ENCODE measurements around the gene CDCP2.
A peak's percentile ranks its signal among the peaks of the same experiment; 100 is the strongest.
"Not testable (repeated sequence)": the region's sequence is repeated elsewhere in the genome, so short reads cannot be mapped to it uniquely, and the experiment has no call there.

The CDCP2 gene

GRCh38 chr1:54168206-54168965 lies 15.6 kb upstream of the CDCP2 start:
- DNase-seq (ENCODE audit: low spot score) = no peak

- DNase-seq (ENCODE audit: low spot score) = peak; percentile 21
These were observed 14.8 kb upstream of the CDCP2 start for GRCh38 chr1:54167422-54168139.

GRCh38 chr1:54166357-54166756 lies 13.6 kb upstream of the CDCP2 start:
- DNase-seq (ENCODE audit: low spot score) = not testable (repeated sequence)

GRCh38 chr1:54165146-54165545 lies 12.3 kb upstream of the CDCP2 start:
- DNase-seq (ENCODE audit: low spot score) = no peak

- DNase-seq (ENCODE audit: low spot score) = no peak
These were observed 10.8 kb upstream of the CDCP2 start for GRCh38 chr1:54163573-54163972.

GRCh38 chr1:54163051-54163450 lies 10.3 kb upstream of the CDCP2 start:
- DNase-seq (ENCODE audit: low spot score) = no peak

GRCh38 chr1:54161495-54162168 lies 8.8 kb upstream of the CDCP2 start:
- no peak for DNase-seq (ENCODE audit: low spot score)

GRCh38 chr1:54160351-54160750 lies 7.6 kb upstream of the CDCP2 start:
- no peak for DNase-seq (ENCODE audit: low spot score)

- no peak for DNase-seq (ENCODE audit: low spot score)
These were observed 7.0 kb upstream of the CDCP2 start for GRCh38 chr1:54159733-54160316.

- DNase-seq (ENCODE audit: low spot score) = no peak
These were observed 5.3 kb upstream of the CDCP2 start for GRCh38 chr1:54158071-54158470.

GRCh38 chr1:54157401-54157800 lies 4.6 kb upstream of the CDCP2 start:
- no peak for DNase-seq (ENCODE audit: low spot score)

GRCh38 chr1:54156986-54157385 lies 4.2 kb upstream of the CDCP2 start:
- DNase-seq (ENCODE audit: low spot score) = no peak

GRCh38 chr1:54156201-54156600 lies 3.4 kb upstream of the CDCP2 start:
- DNase-seq (ENCODE audit: low spot score) = no peak

- no peak for DNase-seq (ENCODE audit: low spot score)
These were observed 987 bp upstream of the CDCP2 start for GRCh38 chr1:54153535-54154439.

GRCh38 chr1:54151013-54151412 lies 1.8 kb downstream of the CDCP2 start:
- no peak for DNase-seq (ENCODE audit: low spot score)

- DNase-seq (ENCODE audit: low spot score) = no peak
These were observed 3.1 kb downstream of the CDCP2 start for GRCh38 chr1:54149734-54150133.

- DNase-seq (ENCODE audit: low spot score) = no peak
These were observed 8.4 kb downstream of the CDCP2 start for GRCh38 chr1:54144366-54144765.

GRCh38 chr1:54142146-54142900 lies 10.5 kb downstream of the CDCP2 start:
- DNase-seq (ENCODE audit: low spot score) = no peak

- DNase-seq (ENCODE audit: low spot score) = no peak
These were observed 13.1 kb downstream of the CDCP2 start for GRCh38 chr1:54139711-54140110.

- DNase-seq (ENCODE audit: low spot score) = no peak
These were observed 13.8 kb downstream of the CDCP2 start for GRCh38 chr1:54138994-54139393.

GRCh38 chr1:54137534-54138061 lies 15.2 kb downstream of the CDCP2 start:
- DNase-seq (ENCODE audit: low spot score) = peak; percentile 69

Data from kidney capillary endothelial cell (primary cell).